ENCODE measurements around the gene VSTM2L.

- no peak for TF ChIP-seq REST (IDR thresholded peaks at IDR 0.05; ENCODE audit: low read depth)
- no peak for TF ChIP-seq MAX (IDR thresholded peaks at IDR 0.05)
- TF ChIP-seq RAD21 (IDR thresholded peaks at IDR 0.05; ENCODE audit: low read depth) = no peak
- TF ChIP-seq USF1 (IDR thresholded peaks at IDR 0.05) = no peak
- TF ChIP-seq EGR1 (IDR thresholded peaks at IDR 0.05) = no peak
- TF ChIP-seq EP300 (IDR thresholded peaks at IDR 0.05; ENCODE audit: borderline replicate concordance) = no peak
- TF ChIP-seq CEBPB (IDR thresholded peaks at IDR 0.05) = no peak
- no peak for TF ChIP-seq NFIC (IDR thresholded peaks at IDR 0.05)
- no peak for TF ChIP-seq ZBTB7A (IDR thresholded peaks at IDR 0.05; ENCODE audit: low read depth)
- TF ChIP-seq CREB1 (IDR thresholded peaks at IDR 0.05; ENCODE audit: low read depth) = no peak
Measured at GRCh38 chr20:37918035-37918434, 15.1 kb downstream of the VSTM2L start.

Measured in Ishikawa (cell line).